ENCODE data around the gene CRCP.

DNA sequence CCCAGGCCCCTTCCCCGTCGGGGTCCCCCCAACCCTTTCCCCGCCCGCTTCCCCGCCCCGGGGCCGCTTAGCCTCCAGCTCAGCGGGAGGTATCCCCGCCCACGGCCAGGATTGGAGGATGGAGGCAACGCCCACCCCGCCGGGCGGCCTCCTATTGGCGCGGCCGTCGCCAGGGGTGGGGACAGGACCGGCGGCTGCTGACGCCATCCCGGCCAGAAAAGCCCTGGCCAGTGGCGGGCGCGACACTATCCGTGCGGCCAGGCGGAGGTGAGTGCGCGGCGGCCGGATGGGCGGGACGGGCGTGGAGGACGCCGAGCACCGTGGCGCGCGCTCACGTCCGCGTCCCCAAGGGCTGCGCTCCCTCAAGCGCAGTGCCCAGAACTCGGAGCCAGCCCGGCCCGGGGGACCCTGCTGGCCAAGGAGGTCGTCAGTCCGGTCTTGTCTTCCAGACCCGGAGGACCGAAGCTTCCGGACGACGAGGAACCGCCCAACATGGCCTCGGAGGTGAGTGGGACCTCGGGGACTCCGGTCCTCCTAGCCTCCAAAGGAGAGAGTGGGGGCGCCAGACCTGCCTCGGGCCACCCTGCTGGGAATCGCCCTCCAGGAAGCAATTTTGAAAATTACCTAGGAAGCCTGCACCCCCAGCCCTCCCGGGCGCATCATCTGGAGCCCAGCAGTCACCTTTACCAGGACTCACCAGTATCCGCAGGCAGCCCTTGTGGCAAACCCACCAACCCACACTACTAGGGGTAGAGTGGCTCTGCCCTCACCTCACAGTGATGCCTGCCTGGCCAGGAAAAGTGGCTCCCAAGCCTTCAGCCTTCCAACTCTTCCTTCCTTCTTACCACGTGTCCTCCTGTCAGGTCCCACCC lies 38.8 kb upstream of the CRCP start, which contains the start of gene ASL:
- TF ChIP-seq CTCF (IDR thresholded peaks at IDR 0.05) (no peak), POLR2A (IDR thresholded peaks at IDR 0.05; ENCODE audit: low read length) (peak; percentile 96), CBX8 (IDR thresholded peaks at IDR 0.05) (no peak), EP300 (IDR thresholded peaks at IDR 0.05) (no peak), CHD4 (IDR thresholded peaks at IDR 0.05; ENCODE audit: borderline replicate concordance) (no peak), RCOR1 (IDR thresholded peaks at IDR 0.05; ENCODE audit: low read depth, low read length) (no peak), HDAC2 (IDR thresholded peaks at IDR 0.05) (no peak), RAD21 (conservative IDR thresholded peaks at IDR 0.05 in 1 of 2, IDR thresholded peaks at IDR 0.05 in 1 of 2) (peak in 1 of 2 experiments; percentile 26; a peak in 1 of 5 replicates), ZC3H11A (IDR thresholded peaks at IDR 0.05) (no peak), PHF8 (IDR thresholded peaks at IDR 0.05; ENCODE audit: borderline replicate concordance, low read depth) (peak; percentile 34; the same call in 1 of the 2 replicates), HOXA7 (CRISPR knock-in tag; IDR thresholded peaks at IDR 0.05) (no peak), BHLHE40 (IDR thresholded peaks at IDR 0.05; ENCODE audit: low read depth, low read length) (no peak)

All from A549 (cell line).